Neural progenitor cell (in vitro differentiated cells): ENCODE measurements around the gene ARHGAP15.

Source experiments
- EZH2 ChIP-seq: fragments of 200-600 bp; sonication (generic); IDR thresholded peaks from 2 replicates; pipeline ENCODE4 v1.6.1; 2017; ENCODE audit warnings: antibody characterized with exemption, mild to moderate bottlenecking, moderate library complexity
- EZH2phosphoT487 ChIP-seq: fragments of 200-600 bp; sonication (generic); IDR thresholded peaks from 2 replicates; pipeline ENCODE4 v1.6.1; 2017; ENCODE audit warnings: antibody characterized with exemption
- TF ChIP-seq, protein P1 (sequence below): fragments of 200-600 bp; sonication (generic); IDR thresholded peaks from 2 replicates; pipeline ENCODE4 v1.5.1; 2017; ENCODE audit warnings: antibody characterized with exemption, mild to moderate bottlenecking

DNA sequence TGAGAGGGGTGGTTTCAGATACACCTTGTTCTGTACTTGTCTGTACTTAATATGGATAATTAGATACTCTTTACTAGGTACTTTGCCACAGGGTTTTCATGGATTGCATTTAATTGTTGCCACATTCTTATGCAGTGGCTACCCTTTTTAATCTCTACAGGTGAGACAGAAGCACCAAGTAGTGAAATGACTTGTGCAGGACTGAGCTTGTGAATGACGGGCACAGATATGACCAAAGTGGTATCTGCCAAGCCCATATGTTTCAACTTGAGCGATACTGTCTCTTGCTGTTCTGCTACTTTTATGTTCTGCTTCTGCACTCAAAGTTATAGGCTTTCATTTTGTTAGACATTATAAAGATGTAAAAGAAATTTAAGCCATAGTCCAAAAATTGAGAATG lies 288.2 kb downstream of the ARHGAP15 start:
- TF ChIP-seq, protein P1, sequence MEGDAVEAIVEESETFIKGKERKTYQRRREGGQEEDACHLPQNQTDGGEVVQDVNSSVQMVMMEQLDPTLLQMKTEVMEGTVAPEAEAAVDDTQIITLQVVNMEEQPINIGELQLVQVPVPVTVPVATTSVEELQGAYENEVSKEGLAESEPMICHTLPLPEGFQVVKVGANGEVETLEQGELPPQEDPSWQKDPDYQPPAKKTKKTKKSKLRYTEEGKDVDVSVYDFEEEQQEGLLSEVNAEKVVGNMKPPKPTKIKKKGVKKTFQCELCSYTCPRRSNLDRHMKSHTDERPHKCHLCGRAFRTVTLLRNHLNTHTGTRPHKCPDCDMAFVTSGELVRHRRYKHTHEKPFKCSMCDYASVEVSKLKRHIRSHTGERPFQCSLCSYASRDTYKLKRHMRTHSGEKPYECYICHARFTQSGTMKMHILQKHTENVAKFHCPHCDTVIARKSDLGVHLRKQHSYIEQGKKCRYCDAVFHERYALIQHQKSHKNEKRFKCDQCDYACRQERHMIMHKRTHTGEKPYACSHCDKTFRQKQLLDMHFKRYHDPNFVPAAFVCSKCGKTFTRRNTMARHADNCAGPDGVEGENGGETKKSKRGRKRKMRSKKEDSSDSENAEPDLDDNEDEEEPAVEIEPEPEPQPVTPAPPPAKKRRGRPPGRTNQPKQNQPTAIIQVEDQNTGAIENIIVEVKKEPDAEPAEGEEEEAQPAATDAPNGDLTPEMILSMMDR, result no peak
- TF ChIP-seq EZH2phosphoT487 (no peak), EZH2 (no peak)
